K562 (cell line): ENCODE data around the gene RAMACL. TPM values are rescaled to one million over a fixed set of nuclear protein-coding genes. Genes with fewer than 3 reads are reported as not detected.

Source experiments
- ATAC-seq: fragments of 200-7000 bp; cut with Tn5 transposase; 3 replicates; pipeline ENCODE4 v1.9.1; 2020; ENCODE audit warnings: moderate library complexity
- BruUV-seq: library from RNA; stranded (reverse); fragments of 400-500 nt; replicated peaks from 2 replicates; lab custom pipeline; 2021; lab: Mats Ljungman, UMichigan
- CTCF ChIA-PET: fragments of 300-600 bp; formaldehyde crosslinking; extraction: SDS; loops from one replicate; lab custom pipeline; 2021; ENCODE audit warnings: low intra/inter-chr PET ratio; lab: Yijun Ruan, JAX
- POLR2A ChIA-PET: fragments of 300-600, 350-650 bp; sonication (Branson Sonifier 250); formaldehyde crosslinking; extraction: SDS; loops from one replicate; lab custom pipeline; 2021; ENCODE audit warnings: antibody characterized with exemption, inconsistent platforms; lab: Yijun Ruan, JAX
- DNase-seq, 4 experiments: peaks; one replicate each; pipeline versions ENCODE4 v3.0.0 to v3.0.0-alpha.2; 2011 to 2018; ENCODE audit warnings: low spot score in 3 of 4, mixed read lengths in 3 of 4; ENCODE audit errors: extremely low read depth in 1 of 4
- FAIRE-seq: peaks from 2 replicates; lab custom pipeline; 2011; peaks lifted over from hg19 to GRCh38; lab: Jason Lieb, UNC
- H2AFZ ChIP-seq: 2 replicates; pipeline ENCODE4 v1.6.0; 2011; ENCODE audit warnings: low read depth, low read length, control low read depth, inconsistent platforms
- H3K27ac ChIP-seq: fragments of 200-600 bp; 3 replicates; pipeline ENCODE4 v1.8.0; 2011; ENCODE audit warnings: low read depth, mild to moderate bottlenecking, control low read depth, inconsistent platforms, low read length, moderate library complexity, mixed read lengths; ENCODE audit errors: extremely low read depth
- H3K27me3 ChIP-seq, 2 experiments: fragments of 300-600 bp in 1 of 2; 2 replicates in 1 of 2; 3 replicates in 1 of 2; pipeline versions ENCODE4 v1.6.0 to v1.8.0; 2011; ENCODE audit warnings: inconsistent platforms in 2 of 2, low read length in 2 of 2, mild to moderate bottlenecking in 1 of 2, mixed read lengths in 1 of 2, moderate library complexity in 1 of 2; ENCODE audit not compliant: control insufficient read depth in 2 of 2, insufficient read depth in 2 of 2
- H3K36me3 ChIP-seq: fragments of 300-600 bp; 3 replicates; pipeline ENCODE4 v1.8.0; 2011; ENCODE audit warnings: mild to moderate bottlenecking, low read length, inconsistent platforms; ENCODE audit not compliant: control insufficient read depth, insufficient read depth
- H3K4me1 ChIP-seq, 2 experiments: fragments of 200-600 bp in 1 of 2; replicated peaks in 1 of 2; 2 replicates in 1 of 2; 3 replicates in 1 of 2; pipeline versions ENCODE4 v1.5.1 to v1.8.0; 2011; ENCODE audit warnings: inconsistent platforms in 2 of 2, low read length in 2 of 2, mild to moderate bottlenecking in 1 of 2, mixed read lengths in 1 of 2, moderate library complexity in 1 of 2; ENCODE audit not compliant: control insufficient read depth in 2 of 2, insufficient read depth in 2 of 2
- H3K4me2 ChIP-seq: 2 replicates; pipeline ENCODE4 v1.6.1; 2011; ENCODE audit warnings: low read length, control low read depth, inconsistent platforms, mixed read lengths; ENCODE audit not compliant: insufficient read depth
- H3K4me3 ChIP-seq: fragments of 200-600 bp; sonication (generic), shearing (Covaris generic); 2 replicates; pipeline ENCODE4 v1.5.1; 2016; ENCODE audit warnings: control low read depth, inconsistent platforms
- H3K79me2 ChIP-seq: fragments of 200-600 bp; 3 replicates; pipeline ENCODE4 v1.8.0; 2011; ENCODE audit warnings: low read length, inconsistent platforms; ENCODE audit not compliant: control insufficient read depth, insufficient read depth
- H3K9ac ChIP-seq, 2 experiments: 2 replicates each; pipeline versions ENCODE4 v1.6.0 to v1.6.1; 2011; ENCODE audit warnings: low read depth in 2 of 2, low read length in 2 of 2, control low read depth in 1 of 2, inconsistent platforms in 1 of 2, mild to moderate bottlenecking in 1 of 2, mixed read lengths in 1 of 2; ENCODE audit not compliant: insufficient read depth in 1 of 2
- H3K9me1 ChIP-seq: one replicate; pipeline ENCODE4 v1.6.0; 2011; ENCODE audit warnings: inconsistent platforms, mild to moderate bottlenecking, low read length, moderate library complexity; ENCODE audit not compliant: control insufficient read depth, insufficient read depth
- H3K9me3 ChIP-seq: replicated peaks from 2 replicates; pipeline ENCODE4 v1.5.1; 2011; ENCODE audit warnings: low read depth, low read length, inconsistent platforms; ENCODE audit not compliant: control insufficient read depth, insufficient read depth
- H4K20me1 ChIP-seq: replicated peaks from 2 replicates; pipeline ENCODE4 v1.6.1; 2011; ENCODE audit warnings: low read length, inconsistent platforms, mixed read lengths; ENCODE audit not compliant: control insufficient read depth, insufficient read depth
- HEY1 ChIP-seq: fragments of 250-450 bp; sonication (Bioruptor Pico); IDR thresholded peaks from 2 replicates; pipeline ENCODE4 v1.5.0; 2020; ENCODE audit warnings: mild to moderate bottlenecking, moderate library complexity, borderline replicate concordance
- KDM1A ChIP-seq, 2 experiments: fragments of 450-650 bp; IDR thresholded peaks; 2 replicates each; pipeline ENCODE4 v1.6.1; 2016; ENCODE audit warnings: mild to moderate bottlenecking in 2 of 2
- TOE1 ChIP-seq, 2 experiments: fragments of 450-650 bp in 1 of 2; sonication (generic) in 1 of 2; formaldehyde crosslinking in 1 of 2; IDR thresholded peaks; 2 replicates each; pipeline versions ENCODE4 v1.7.1 to v1.8.0; 2016 to 2022; ENCODE audit warnings: borderline replicate concordance in 2 of 2, mild to moderate bottlenecking in 2 of 2, antibody characterized with exemption in 1 of 2, inconsistent platforms in 1 of 2, low read depth in 1 of 2, missing genetic modification reagents in 1 of 2, moderate library complexity in 1 of 2
- U2AF2 ChIP-seq: fragments of 200-400 bp; formaldehyde crosslinking; optimal IDR thresholded peaks from 2 replicates; pipeline ENCODE3; 2017; ENCODE audit warnings: low read depth, mild to moderate bottlenecking, low read length
- WGBS: fragments of 100-300 bp; shearing (Covaris generic); methylation state at CpG from one replicate; pipeline ENCODE4 v1.1.6; 2016; ENCODE audit warnings: low coverage, mixed read lengths; ENCODE audit not compliant: insufficient coverage; ENCODE audit errors: missing lambda C conversion rate; 5-methylcytosine and 5-hydroxymethylcytosine counted together
- in situ Hi-C: fragments of 300-500 bp; cut with MboI; formaldehyde crosslinking; loops from 4 replicates; pipeline ENCODE4 v1.15.0; 2018; ENCODE audit warnings: inconsistent platforms, mixed read lengths
- intact Hi-C: fragments of 100-400 bp; cut with micrococcal nuclease; formaldehyde crosslinking; loops from 2 replicates; pipeline ENCODE4 v1.14.2; 2022
- polyA plus RNA-seq, 8 experiments: library from polyadenylated mRNA; depleted of rRNA in 4 of 8; stranded (reverse) in 5 of 8; unstranded in 3 of 8; fragments of >200 nt; fragmentation: Nextera tagmentation in 2 of 8; fragmentation: Illumina TruSeq in 1 of 8; extraction: Ambion mirVana in 2 of 8; extraction: Trizol in 1 of 8; gene quantifications; 2 replicates each; pipeline versions ENCODE4 v1.2.1 to v1.2.3, GENCODE V29; 2011 to 2014; ENCODE audit warnings: inconsistent platforms in 1 of 8, missing spikeins in 1 of 8
- total RNA-seq, 7 experiments: library from RNA; depleted of rRNA in 6 of 7; stranded (reverse); fragments of >200 nt in 6 of 7; fragmentation: Illumina TruSeq in 2 of 7; extraction: Trizol in 2 of 7; gene quantifications; 2 replicates each; pipeline versions ENCODE4 v1.2.1 to v1.2.3, GENCODE V29; 2011 to 2021; ENCODE audit warnings: low replicate concordance in 1 of 7
- TF ChIP-seq, protein P1 (sequence below): sonication (generic); formaldehyde crosslinking; IDR thresholded peaks from 2 replicates; pipeline ENCODE4 v1.8.0; 2022; ENCODE audit warnings: mild to moderate bottlenecking, low read depth, missing genetic modification reagents
- TF ChIP-seq, protein P2 (sequence below), 2 experiments: fragments of 450-650 bp in 1 of 2; sonication (generic) in 1 of 2; formaldehyde crosslinking in 1 of 2; IDR thresholded peaks; 2 replicates each; pipeline versions ENCODE4 v1.7.1 to v1.9.0; 2016 to 2022; ENCODE audit warnings: inconsistent platforms in 1 of 2, mild to moderate bottlenecking in 1 of 2, missing genetic modification reagents in 1 of 2
- TF ChIP-seq, protein P3 (sequence below): sonication (generic); formaldehyde crosslinking; IDR thresholded peaks from 2 replicates; pipeline ENCODE4 v1.8.1; 2022; ENCODE audit warnings: missing genetic modification reagents
- TF ChIP-seq, protein P4 (sequence below): fragments of 250-450 bp; sonication (Bioruptor Pico); IDR thresholded peaks from 2 replicates; pipeline ENCODE4 v1.5.0; 2020; ENCODE audit warnings: mild to moderate bottlenecking

The RAMACL gene
- total and polyA plus RNA-seq, 9 of the 15 experiments (the other 6 are each of a cell fraction or from before 2014, with no cell fraction given): 0.11 to 1.7 (median 0.41) TPM; not detected in 1

- Histone ChIP-seq H3K79me2 (no peaks in the 10 kb centered on the region), H3K4me1 (no peaks in the 10 kb centered on the region), H3K27me3 (peaks cover 55 to 82% of the 10 kb centered on the region in 2 experiments), H3K9me3 (no peaks in the 10 kb centered on the region), H4K20me1 (peaks cover 5% of the 10 kb centered on the region; the same call in 1 of the 2 replicates), H2AFZ (no peak overlapping the region), H3K27ac (no peak overlapping the region), H3K9ac (no peak overlapping the region), H3K9me1 (no peaks in the 10 kb centered on the region), H3K4me3 (no peak overlapping the region), H3K4me2 (no peak overlapping the region), H3K36me3 (no peaks in the 10 kb centered on the region)
- intact Hi-C loops: no loop called here
- POLR2A ChIA-PET: interaction anchor here (1.3 kb wide), 1 partner anchor 13 kb away, joined by 3 read pairs; no protein-coding TSS in a partner anchor
- in situ Hi-C loops: no loop called here
- ATAC-seq: no peak
- 4% methylated on average over 7 of the region's 8 CpGs for WGBS
- CTCF ChIA-PET: no interaction called here
- no peak for FAIRE-seq
- BruUV-seq: no TSS peak
- DNase-seq: no peak
- no peak for TF ChIP-seq TOE1 (IDR thresholded peaks at IDR 0.05; ENCODE audit: borderline replicate concordance)
- TF ChIP-seq TOE1 (CRISPR knock-in tag; IDR thresholded peaks at IDR 0.05; ENCODE audit: borderline replicate concordance, low read depth): no peak
- TF ChIP-seq, protein P1, sequence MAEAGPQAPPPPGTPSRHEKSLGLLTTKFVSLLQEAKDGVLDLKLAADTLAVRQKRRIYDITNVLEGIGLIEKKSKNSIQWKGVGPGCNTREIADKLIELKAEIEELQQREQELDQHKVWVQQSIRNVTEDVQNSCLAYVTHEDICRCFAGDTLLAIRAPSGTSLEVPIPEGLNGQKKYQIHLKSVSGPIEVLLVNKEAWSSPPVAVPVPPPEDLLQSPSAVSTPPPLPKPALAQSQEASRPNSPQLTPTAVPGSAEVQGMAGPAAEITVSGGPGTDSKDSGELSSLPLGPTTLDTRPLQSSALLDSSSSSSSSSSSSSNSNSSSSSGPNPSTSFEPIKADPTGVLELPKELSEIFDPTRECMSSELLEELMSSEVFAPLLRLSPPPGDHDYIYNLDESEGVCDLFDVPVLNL (CRISPR knock-in tag): no peak
- no peak for TF ChIP-seq HEY1 (CRISPR knock-in tag)
- TF ChIP-seq U2AF2: no peak
- TF ChIP-seq, protein P2, sequence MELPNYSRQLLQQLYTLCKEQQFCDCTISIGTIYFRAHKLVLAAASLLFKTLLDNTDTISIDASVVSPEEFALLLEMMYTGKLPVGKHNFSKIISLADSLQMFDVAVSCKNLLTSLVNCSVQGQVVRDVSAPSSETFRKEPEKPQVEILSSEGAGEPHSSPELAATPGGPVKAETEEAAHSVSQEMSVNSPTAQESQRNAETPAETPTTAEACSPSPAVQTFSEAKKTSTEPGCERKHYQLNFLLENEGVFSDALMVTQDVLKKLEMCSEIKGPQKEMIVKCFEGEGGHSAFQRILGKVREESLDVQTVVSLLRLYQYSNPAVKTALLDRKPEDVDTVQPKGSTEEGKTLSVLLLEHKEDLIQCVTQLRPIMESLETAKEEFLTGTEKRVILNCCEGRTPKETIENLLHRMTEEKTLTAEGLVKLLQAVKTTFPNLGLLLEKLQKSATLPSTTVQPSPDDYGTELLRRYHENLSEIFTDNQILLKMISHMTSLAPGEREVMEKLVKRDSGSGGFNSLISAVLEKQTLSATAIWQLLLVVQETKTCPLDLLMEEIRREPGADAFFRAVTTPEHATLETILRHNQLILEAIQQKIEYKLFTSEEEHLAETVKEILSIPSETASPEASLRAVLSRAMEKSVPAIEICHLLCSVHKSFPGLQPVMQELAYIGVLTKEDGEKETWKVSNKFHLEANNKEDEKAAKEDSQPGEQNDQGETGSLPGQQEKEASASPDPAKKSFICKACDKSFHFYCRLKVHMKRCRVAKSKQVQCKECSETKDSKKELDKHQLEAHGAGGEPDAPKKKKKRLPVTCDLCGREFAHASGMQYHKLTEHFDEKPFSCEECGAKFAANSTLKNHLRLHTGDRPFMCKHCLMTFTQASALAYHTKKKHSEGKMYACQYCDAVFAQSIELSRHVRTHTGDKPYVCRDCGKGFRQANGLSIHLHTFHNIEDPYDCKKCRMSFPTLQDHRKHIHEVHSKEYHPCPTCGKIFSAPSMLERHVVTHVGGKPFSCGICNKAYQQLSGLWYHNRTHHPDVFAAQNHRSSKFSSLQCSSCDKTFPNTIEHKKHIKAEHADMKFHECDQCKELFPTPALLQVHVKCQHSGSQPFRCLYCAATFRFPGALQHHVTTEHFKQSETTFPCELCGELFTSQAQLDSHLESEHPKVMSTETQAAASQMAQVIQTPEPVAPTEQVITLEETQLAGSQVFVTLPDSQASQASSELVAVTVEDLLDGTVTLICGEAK (IDR thresholded peaks at IDR 0.05): no peak
- TF ChIP-seq, protein P2 (CRISPR knock-in tag; IDR thresholded peaks at IDR 0.05): no peak
- TF ChIP-seq, protein P3, sequence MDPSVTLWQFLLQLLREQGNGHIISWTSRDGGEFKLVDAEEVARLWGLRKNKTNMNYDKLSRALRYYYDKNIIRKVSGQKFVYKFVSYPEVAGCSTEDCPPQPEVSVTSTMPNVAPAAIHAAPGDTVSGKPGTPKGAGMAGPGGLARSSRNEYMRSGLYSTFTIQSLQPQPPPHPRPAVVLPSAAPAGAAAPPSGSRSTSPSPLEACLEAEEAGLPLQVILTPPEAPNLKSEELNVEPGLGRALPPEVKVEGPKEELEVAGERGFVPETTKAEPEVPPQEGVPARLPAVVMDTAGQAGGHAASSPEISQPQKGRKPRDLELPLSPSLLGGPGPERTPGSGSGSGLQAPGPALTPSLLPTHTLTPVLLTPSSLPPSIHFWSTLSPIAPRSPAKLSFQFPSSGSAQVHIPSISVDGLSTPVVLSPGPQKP: no peak
- no peak for TF ChIP-seq KDM1A (IDR thresholded peaks at IDR 0.05)
- TF ChIP-seq, protein P4, sequence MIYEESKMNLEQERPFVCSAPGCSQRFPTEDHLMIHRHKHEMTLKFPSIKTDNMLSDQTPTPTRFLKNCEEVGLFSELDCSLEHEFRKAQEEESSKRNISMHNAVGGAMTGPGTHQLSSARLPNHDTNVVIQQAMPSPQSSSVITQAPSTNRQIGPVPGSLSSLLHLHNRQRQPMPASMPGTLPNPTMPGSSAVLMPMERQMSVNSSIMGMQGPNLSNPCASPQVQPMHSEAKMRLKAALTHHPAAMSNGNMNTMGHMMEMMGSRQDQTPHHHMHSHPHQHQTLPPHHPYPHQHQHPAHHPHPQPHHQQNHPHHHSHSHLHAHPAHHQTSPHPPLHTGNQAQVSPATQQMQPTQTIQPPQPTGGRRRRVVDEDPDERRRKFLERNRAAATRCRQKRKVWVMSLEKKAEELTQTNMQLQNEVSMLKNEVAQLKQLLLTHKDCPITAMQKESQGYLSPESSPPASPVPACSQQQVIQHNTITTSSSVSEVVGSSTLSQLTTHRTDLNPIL (CRISPR knock-in tag): no peak
These were observed 18.7 kb downstream of the RAMACL start for GRCh38 chr6:166567813-166568212.
